Measurements from ENCODE around the gene TSSK3.

GRCh38 chr1:32406629-32407111 lies 44.3 kb downstream of the TSSK3 start:
- no peak for TF ChIP-seq EZH2 (IDR thresholded peaks at IDR 0.05; ENCODE audit: borderline replicate concordance, insufficient read depth, low read depth, low read length, poor library complexity, severe bottlenecking)
- no peak for TF ChIP-seq CTCF (IDR thresholded peaks at IDR 0.05)

All from B cell (primary cell).